Neural cell (in vitro differentiated cells): Measurements from ENCODE around the gene CFB.

ENCODE experiments used
- CTCF ChIP-seq: fragments of 450-650 bp; IDR thresholded peaks from 2 replicates; pipeline ENCODE4 v1.5.1; 2014; ENCODE audit warnings: antibody characterized with exemption, mild to moderate bottlenecking, moderate library complexity; ENCODE audit not compliant: poor library complexity, severe bottlenecking
- TAF1 ChIP-seq: IDR thresholded peaks from 2 replicates; pipeline ENCODE4 v1.6.1; 2012; ENCODE audit warnings: low read depth

- TF ChIP-seq CTCF (no peak), TAF1 (no peak)
Observed at GRCh38 chr6:31927863-31928671, 17.8 kb upstream of the CFB start.
